PC-9 (cell line): ENCODE data around the gene ABCB1. TPM values are rescaled to one million over a fixed set of nuclear protein-coding genes. Genes with fewer than 3 reads are reported as not detected.
A peak's percentile ranks its signal among the peaks of the same experiment; 100 is the strongest.

Source experiments
- BruUV-seq: library from RNA; stranded (reverse); fragments of 400-500 nt; replicated peaks from 2 replicates; lab custom pipeline; 2021; lab: Mats Ljungman, UMichigan
- CTCF ChIA-PET: fragments of 300-600 bp; sonication (Branson Sonifier 250); formaldehyde crosslinking; loops from one replicate; lab custom pipeline; 2022; ENCODE audit warnings: antibody characterized with exemption; lab: Charles Lee
- POLR2A ChIA-PET: fragments of 300-600 bp; sonication (Branson Sonifier 250); formaldehyde crosslinking; loops from one replicate; lab custom pipeline; 2022; ENCODE audit warnings: antibody characterized with exemption; ENCODE audit not compliant: unreplicated experiment; lab: Charles Lee
- DNase-seq, 2 experiments: peaks; one replicate each; pipeline versions ENCODE4 v3.0.0 to v3.0.0-alpha.2; 2015 to 2022; ENCODE audit warnings: mixed read lengths in 1 of 2
- H2AFZ ChIP-seq: fragments of 200-600 bp; sonication (generic); 2 replicates; pipeline ENCODE4 v1.8.1; 2017; ENCODE audit warnings: antibody characterized with exemption
- H3F3A ChIP-seq: fragments of 200-600 bp; sonication (generic); 2 replicates; pipeline ENCODE4 v1.8.1; 2017; ENCODE audit warnings: antibody characterized with exemption, mild to moderate bottlenecking, low read depth; ENCODE audit not compliant: insufficient read depth
- H3K27ac ChIP-seq: fragments of 200-600 bp; sonication (generic); 2 replicates; pipeline ENCODE4 v1.6.1; 2016; ENCODE audit warnings: mixed run types
- H3K27me3 ChIP-seq: fragments of 200-600 bp; sonication (generic); 2 replicates; pipeline ENCODE4 v1.6.1; 2016; ENCODE audit warnings: low read depth, mixed run types; ENCODE audit not compliant: insufficient read depth
- H3K36me3 ChIP-seq: fragments of 200-600 bp; sonication (generic); 2 replicates; pipeline ENCODE4 v1.6.1; 2016; ENCODE audit warnings: low read depth, mixed run types
- H3K4me1 ChIP-seq: fragments of 200-600 bp; sonication (generic); replicated peaks from 2 replicates; pipeline ENCODE4 v1.6.1; 2016; ENCODE audit warnings: mixed run types; ENCODE audit not compliant: insufficient read depth
- H3K4me2 ChIP-seq: fragments of 200-600 bp; sonication (generic); 2 replicates; pipeline ENCODE4 v1.6.1; 2017; ENCODE audit warnings: mixed run types
- H3K4me3 ChIP-seq: fragments of 200-600 bp; sonication (generic); 2 replicates; pipeline ENCODE4 v1.6.1; 2016; ENCODE audit warnings: mixed run types
- H3K79me2 ChIP-seq: fragments of 200-600 bp; sonication (generic); 2 replicates; pipeline ENCODE4 v1.6.1; 2017; ENCODE audit warnings: low read depth, mixed run types
- H3K9me2 ChIP-seq: fragments of 200-600 bp; sonication (generic); 2 replicates; pipeline ENCODE4 v1.8.1; 2017; ENCODE audit warnings: mild to moderate bottlenecking; ENCODE audit not compliant: insufficient read depth
- H3K9me3 ChIP-seq: fragments of 200-600 bp; sonication (generic); 2 replicates; pipeline ENCODE4 v1.8.1; 2016; ENCODE audit warnings: low read depth; ENCODE audit not compliant: insufficient read depth
- H4K20me1 ChIP-seq: fragments of 200-600 bp; sonication (generic); 2 replicates; pipeline ENCODE4 v1.8.1; 2017; ENCODE audit not compliant: insufficient read depth
- CTCF ChIP-seq: fragments of 200-600 bp; sonication (generic); conservative IDR thresholded peaks from 2 replicates; pipeline ENCODE4 v1.6.1; 2017; ENCODE audit warnings: mixed run types, antibody characterized with exemption, mild to moderate bottlenecking, moderate library complexity
- EZH2 ChIP-seq: fragments of 200-600 bp; sonication (generic); IDR thresholded peaks from 2 replicates; pipeline ENCODE4 v1.8.0; 2017; ENCODE audit warnings: antibody characterized with exemption, low read depth
- intact Hi-C: fragments of 100-400 bp; cut with micrococcal nuclease; formaldehyde crosslinking; loops from one replicate; pipeline ENCODE4 v1.10.0; 2022; ENCODE audit not compliant: unreplicated experiment
- total RNA-seq: library from RNA; stranded (reverse); gene quantifications from 2 replicates; pipeline ENCODE4 v1.2.3, GENCODE V29; 2021

ABCB1 gene
- total RNA-seq, 1 experiment from 2014 or later, result not detected

GRCh38 chr7:87599336-87599735, 1.3 kb downstream of the ABCB1 start:
- no peak overlapping the region for H3K4me3 ChIP-seq
- H3K27ac ChIP-seq, result no peak overlapping the region
- BruUV-seq, result no TSS peak
- CTCF ChIA-PET, result no interaction called here
- H3K9me2 ChIP-seq, result no peaks in the 10 kb centered on the region
- POLR2A ChIA-PET, result no interaction called here
- H3K27me3 ChIP-seq, result no peaks in the 10 kb centered on the region
- intact Hi-C loops, result no loop called here
- no peak overlapping the region for H2AFZ ChIP-seq
- H3K79me2 ChIP-seq, result no peaks in the 10 kb centered on the region
- H4K20me1 ChIP-seq, result no peaks in the 10 kb centered on the region
- H3F3A ChIP-seq, result no peaks in the 10 kb centered on the region
- H3K4me1 ChIP-seq, result no peaks in the 10 kb centered on the region
- no peak overlapping the region for H3K4me2 ChIP-seq
- no peaks in the 10 kb centered on the region for H3K9me3 ChIP-seq
- DNase-seq, result no peak
- no peak for TF ChIP-seq CTCF
- TF ChIP-seq EZH2, result no peak
- H3K36me3 ChIP-seq, result no peaks in the 10 kb centered on the region

- no peaks in the 10 kb centered on the region for H3K9me2 ChIP-seq
- H3K4me3 ChIP-seq, result no peak overlapping the region
- no peaks in the 10 kb centered on the region for H3K79me2 ChIP-seq
- no peak overlapping the region for H3K27ac ChIP-seq
- H3K36me3 ChIP-seq, result no peaks in the 10 kb centered on the region
- H3F3A ChIP-seq, result no peaks in the 10 kb centered on the region
- ChIA-PET POLR2A (no interaction called here), CTCF (no interaction called here)
- H3K4me1 ChIP-seq, result no peaks in the 10 kb centered on the region
- intact Hi-C loops, result no loop called here
- no peak overlapping the region for H2AFZ ChIP-seq
- no peak for TF ChIP-seq EZH2
- TF ChIP-seq CTCF, result no peak
- DNase-seq, result no peak
- no peaks in the 10 kb centered on the region for H3K9me3 ChIP-seq
- H3K27me3 ChIP-seq, result no peaks in the 10 kb centered on the region
- H3K4me2 ChIP-seq, result no peak overlapping the region
- H4K20me1 ChIP-seq, result no peaks in the 10 kb centered on the region
- BruUV-seq, result no TSS peak
Observed at GRCh38 chr7:87598234-87599009, 2.3 kb downstream of the ABCB1 start.

GRCh38 chr7:87596696-87597095, 4.0 kb downstream of the ABCB1 start:
- POLR2A ChIA-PET, result no interaction called here
- no peaks in the 10 kb centered on the region for H3K27me3 ChIP-seq
- BruUV-seq, result no TSS peak

More at GRCh38 chr7:87596696-87597095, 4.0 kb downstream of the ABCB1 start:
- H3K4me2 ChIP-seq, result no peak overlapping the region
- H2AFZ ChIP-seq, result 0 out of 2 replicates have a peak overlapping the region, but pooled peaks have one; percentile 16
- no peak for DNase-seq
- H3K9me3 ChIP-seq, result no peaks in the 10 kb centered on the region
- no peaks in the 10 kb centered on the region for H3K9me2 ChIP-seq
- TF ChIP-seq CTCF, result no peak
- TF ChIP-seq EZH2, result no peak
- no peaks in the 10 kb centered on the region for H3F3A ChIP-seq
- H3K27ac ChIP-seq, result no peak overlapping the region
- H3K4me3 ChIP-seq, result no peak overlapping the region
- H3K4me1 ChIP-seq, result no peaks in the 10 kb centered on the region
- no peaks in the 10 kb centered on the region for H3K79me2 ChIP-seq
- CTCF ChIA-PET, result no interaction called here
- H4K20me1 ChIP-seq, result no peaks in the 10 kb centered on the region
- intact Hi-C loops, result no loop called here
- H3K36me3 ChIP-seq, result no peaks in the 10 kb centered on the region
